HepG2 (cell line): Measurements from ENCODE around the gene MFAP3L. TPM values are rescaled to one million over a fixed set of nuclear protein-coding genes. Genes with fewer than 3 reads are reported as not detected.

Experiments used
- AKNA ChIP-seq: sonication (generic); formaldehyde crosslinking; IDR thresholded peaks from 2 replicates; pipeline ENCODE4 v1.4.0; 2020; ENCODE audit warnings: missing genetic modification reagents, borderline replicate concordance
- ARNTL ChIP-seq: sonication (generic); formaldehyde crosslinking; IDR thresholded peaks from 2 replicates; pipeline ENCODE4 v1.4.0; 2020; ENCODE audit warnings: mild to moderate bottlenecking, missing genetic modification reagents
- ATF3 ChIP-seq: sonication (generic); formaldehyde crosslinking; IDR thresholded peaks from 2 replicates; pipeline ENCODE4 v1.4.0; 2020; ENCODE audit warnings: missing genetic modification reagents
- ATRX ChIP-seq: sonication (generic); formaldehyde crosslinking; IDR thresholded peaks from 2 replicates; pipeline ENCODE4 v1.4.0; 2020; ENCODE audit warnings: missing genetic modification reagents, borderline replicate concordance
- CENPX ChIP-seq: sonication (generic); formaldehyde crosslinking; IDR thresholded peaks from 2 replicates; pipeline ENCODE4 v1.9.0; 2021; ENCODE audit warnings: mild to moderate bottlenecking, missing genetic modification reagents, moderate library complexity
- CHD2 ChIP-seq: IDR thresholded peaks from 2 replicates; pipeline ENCODE4 v1.6.1; 2011; ENCODE audit warnings: low read depth, low read length, improper control_type of control experiment
- HMG20B ChIP-seq: conservative IDR thresholded peaks from 2 replicates; pipeline ENCODE4 v1.6.1; 2016; ENCODE audit warnings: missing genetic modification reagents, missing compliant biosample characterization
- HOXA7 ChIP-seq: sonication (generic); formaldehyde crosslinking; IDR thresholded peaks from 2 replicates; pipeline ENCODE4 v1.8.1; 2022; ENCODE audit warnings: mild to moderate bottlenecking, missing genetic modification reagents, moderate library complexity
- KMT2B ChIP-seq: IDR thresholded peaks from 2 replicates; pipeline ENCODE4 v1.6.1; 2016; ENCODE audit warnings: missing genetic modification reagents, missing compliant biosample characterization
- MATR3 ChIP-seq: sonication (generic); formaldehyde crosslinking; IDR thresholded peaks from 2 replicates; pipeline ENCODE4 v1.4.0; 2020; ENCODE audit warnings: missing genetic modification reagents
- MZF1 ChIP-seq: sonication (generic); formaldehyde crosslinking; IDR thresholded peaks from 2 replicates; pipeline ENCODE4 v1.8.1; 2023; ENCODE audit warnings: mild to moderate bottlenecking, missing genetic modification reagents, borderline replicate concordance
- NCOA2 ChIP-seq: sonication (generic); formaldehyde crosslinking; IDR thresholded peaks from 2 replicates; pipeline ENCODE4 v1.8.0; 2022; ENCODE audit warnings: inconsistent platforms
- PHB2 ChIP-seq: fragments of 450-650 bp; IDR thresholded peaks from 2 replicates; pipeline ENCODE4 v1.6.1; 2018; ENCODE audit not compliant: partially characterized antibody
- SKIL ChIP-seq: sonication (generic); formaldehyde crosslinking; IDR thresholded peaks from 2 replicates; pipeline ENCODE4 v1.8.0; 2022; ENCODE audit warnings: missing genetic modification reagents, mild to moderate bottlenecking, moderate library complexity, borderline replicate concordance
- TRAFD1 ChIP-seq: sonication (generic); formaldehyde crosslinking; IDR thresholded peaks from 2 replicates; pipeline ENCODE4 v1.5.1; 2020; ENCODE audit warnings: missing genetic modification reagents, mild to moderate bottlenecking, borderline replicate concordance
- ZNF224 ChIP-seq: sonication (generic); formaldehyde crosslinking; IDR thresholded peaks from 2 replicates; pipeline ENCODE4 v1.5.0; 2020; ENCODE audit warnings: mild to moderate bottlenecking, missing genetic modification reagents
- ZNF234 ChIP-seq: sonication (generic); formaldehyde crosslinking; conservative IDR thresholded peaks from 2 replicates; pipeline ENCODE4 v1.5.1; 2020; ENCODE audit warnings: mild to moderate bottlenecking, missing genetic modification reagents
- ZNF629 ChIP-seq: sonication (generic); formaldehyde crosslinking; conservative IDR thresholded peaks from 2 replicates; pipeline ENCODE4 v1.5.0; 2020; ENCODE audit warnings: missing genetic modification reagents
- ZNF782 ChIP-seq: sonication (generic); formaldehyde crosslinking; IDR thresholded peaks from 2 replicates; pipeline ENCODE4 v1.4.0; 2020; ENCODE audit warnings: missing genetic modification reagents, mild to moderate bottlenecking, borderline replicate concordance
- polyA plus RNA-seq, 8 experiments: library from polyadenylated mRNA; depleted of rRNA in 3 of 8; stranded (reverse) in 7 of 8; unstranded in 1 of 8; fragments of >200 nt; fragmentation: Illumina TruSeq in 4 of 8; extraction: Trizol in 4 of 8; gene quantifications; 2 replicates each; pipeline versions ENCODE4 v1.2.1 to v1.2.3, GENCODE V29; 2011 to 2016; ENCODE audit warnings: low read depth in 4 of 8, missing spikeins in 1 of 8, mixed read lengths in 1 of 8; ENCODE audit not compliant: insufficient read depth in 1 of 8
- total RNA-seq, 5 experiments: library from RNA; depleted of rRNA; stranded (reverse); fragments of >200 nt; fragmentation: Illumina TruSeq; extraction: Trizol; gene quantifications; 2 replicates each; pipeline ENCODE4 v1.2.3, GENCODE V29; 2016; ENCODE audit warnings: low read depth in 1 of 5

MFAP3L gene
- total and polyA plus RNA-seq, 2 of the 13 experiments (the other 11 are each of a cell fraction or from before 2014, with no cell fraction given): 1.5 to 3.6 TPM

GRCh38 chr4:170026253-170027021 is at the start of gene MFAP3L (continued):
- TF ChIP-seq AKNA: no peak
- no peak for TF ChIP-seq ZNF234
- TF ChIP-seq ARNTL (CRISPR knock-in tag): no peak
- TF ChIP-seq ATF3: 0 out of 2 replicates have a peak, but pooled peaks have one; percentile 14
- no peak for TF ChIP-seq CHD2
- TF ChIP-seq ZNF224 (CRISPR knock-in tag): no peak
- TF ChIP-seq NCOA2 (CRISPR knock-in tag): no peak; the same call in 1 of the 2 replicates
- TF ChIP-seq CENPX (CRISPR knock-in tag): no peak
- no peak for TF ChIP-seq KMT2B
- TF ChIP-seq ZNF782 (CRISPR knock-in tag): no peak
- no peak for TF ChIP-seq ZNF629 (CRISPR knock-in tag)
- no peak for TF ChIP-seq ATRX (CRISPR knock-in tag)
- no peak for TF ChIP-seq HMG20B (CRISPR knock-in tag)
- no peak for TF ChIP-seq SKIL (CRISPR knock-in tag)
- no peak for TF ChIP-seq MZF1
- no peak for TF ChIP-seq TRAFD1
- no peak for TF ChIP-seq PHB2
- no peak for TF ChIP-seq HOXA7 (CRISPR knock-in tag)
- TF ChIP-seq MATR3 (CRISPR knock-in tag): no peak
